Mammary microvascular endothelial cell (primary cell): ENCODE results near the gene PAGE2. TPM values are rescaled to one million over a fixed set of nuclear protein-coding genes. Genes with fewer than 3 reads are reported as not detected.

Source experiments
- total RNA-seq: library from RNA; depleted of rRNA; stranded (reverse); fragments of >200 nt; gene quantifications from 2 replicates; pipeline ENCODE4 v1.2.3, GENCODE V29; 2015

The PAGE2 gene, protein sequence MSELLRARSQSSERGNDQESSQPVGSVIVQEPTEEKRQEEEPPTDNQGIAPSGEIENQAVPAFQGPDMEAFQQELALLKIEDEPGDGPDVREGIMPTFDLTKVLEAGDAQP
- not detected in 2 replicates for total RNA-seq

DNA sequence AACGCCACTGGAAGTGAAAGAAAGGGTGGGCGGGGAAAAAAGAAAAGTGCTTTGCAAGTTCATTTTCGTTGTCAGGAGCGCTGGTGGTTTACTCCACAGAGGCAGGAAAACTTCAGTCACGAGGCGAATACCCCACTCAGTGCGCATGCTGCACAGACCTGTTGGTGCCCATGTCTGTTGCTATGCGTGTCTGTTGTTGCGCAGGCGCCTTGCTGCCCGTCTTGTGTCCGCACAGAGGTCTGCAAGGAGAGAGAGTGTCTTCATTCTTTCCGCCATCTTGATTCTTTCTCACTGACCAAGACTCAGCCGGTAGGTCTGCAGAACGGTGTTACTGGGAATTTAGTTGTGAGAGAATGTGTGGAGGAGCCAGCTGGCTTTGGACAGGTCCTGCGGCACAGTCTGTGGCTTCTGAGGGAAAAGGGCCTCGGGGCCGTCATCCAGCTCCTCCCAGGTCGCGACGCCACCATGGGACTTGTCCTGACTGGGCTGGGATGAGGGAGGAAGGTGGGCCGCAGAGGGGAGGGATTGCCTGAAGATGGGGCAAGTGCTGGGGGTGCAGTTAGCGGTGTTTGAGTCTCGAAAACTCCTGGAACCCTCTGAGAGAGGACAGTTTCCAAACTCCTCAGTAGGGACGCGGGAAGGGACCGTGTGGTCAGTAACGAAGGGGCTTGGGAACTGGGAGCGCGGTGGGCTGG lies at the start of gene PAGE2:
Gene PAGE2, plus strand, starts transcription at position 224 of the 695 bp plus-strand sequence. CDS start 1,003 bp downstream, outside the sequence.

DNA sequence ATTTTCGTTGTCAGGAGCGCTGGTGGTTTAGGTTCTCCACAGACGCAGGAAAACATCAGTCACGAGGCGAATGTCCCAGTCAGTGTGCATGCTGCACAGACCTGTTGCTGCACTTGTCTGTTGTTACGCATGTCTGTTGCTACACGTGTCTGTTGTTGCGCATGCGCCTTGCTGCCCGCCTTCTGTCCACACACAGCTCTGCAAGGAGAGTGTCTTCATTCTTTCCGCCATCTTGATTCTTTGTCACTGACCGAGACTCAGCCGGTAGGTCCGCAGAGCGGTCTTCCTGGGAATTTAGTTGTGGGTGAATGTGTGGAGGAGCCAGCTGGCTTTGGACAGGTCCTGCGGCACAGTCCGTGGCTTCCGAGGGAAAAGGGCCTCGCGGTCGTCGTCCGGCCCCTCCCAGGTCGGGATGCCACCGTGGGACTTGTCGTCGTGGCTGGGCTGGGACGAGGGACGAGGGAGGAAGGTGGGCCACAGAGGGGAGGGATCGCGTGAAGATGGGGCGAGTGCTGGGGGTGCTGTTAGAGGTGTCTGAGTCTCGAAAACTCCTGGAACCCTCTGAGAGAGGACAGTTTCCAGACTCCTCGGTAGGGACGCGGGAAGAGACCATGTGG lies 13.9 kb upstream of the PAGE2 start, which contains the start of gene PAGE2B:
Gene PAGE2B, plus strand, starts transcription at position 180 of the 617 bp plus-strand sequence. CDS start 1,012 bp downstream, outside the sequence.

Other genes with a start within 250 kb of the PAGE2 start
- 0.84 and 0.87 TPM in 2 replicates for gene TRO, start 168.2 kb upstream of the PAGE2 start, total RNA-seq
- gene PFKFB1, start 94.8 kb upstream of the PAGE2 start, total RNA-seq: not detected in 2 replicates
- gene APEX2, start 88.7 kb upstream of the PAGE2 start, total RNA-seq: 17.7 and 18.5 TPM in 2 replicates
- not detected in 2 replicates for gene ALAS2, start 58.0 kb upstream of the PAGE2 start, total RNA-seq
- not detected in 2 replicates for gene PAGE2B, start 14.0 kb upstream of the PAGE2 start, total RNA-seq
- gene PAGE5, start 131.3 kb downstream of the PAGE2 start, total RNA-seq: not detected in 2 replicates
- not detected in 2 replicates for gene PAGE3, start 175.9 kb downstream of the PAGE2 start, total RNA-seq